SK-N-SH (cell line): ENCODE measurements around the gene RNF11. TPM values are rescaled to one million over a fixed set of nuclear protein-coding genes. Genes with fewer than 3 reads are reported as not detected.

Experiments used
- CTCF ChIA-PET: fragments of 300-600, 350-600 bp; formaldehyde crosslinking; extraction: SDS; loops from one replicate; lab custom pipeline; 2021; lab: Yijun Ruan, JAX
- POLR2A ChIA-PET: fragments of 350-600 bp; sonication (Branson Sonifier 250); formaldehyde crosslinking; extraction: SDS; loops from one replicate; lab custom pipeline; 2020; ENCODE audit warnings: antibody characterized with exemption, inconsistent platforms; lab: Yijun Ruan, JAX
- DNase-seq: peaks from one replicate; pipeline ENCODE4 v3.0.0; 2012
- H2AFZ ChIP-seq: fragments of 200-600 bp; sonication (generic); 2 replicates; pipeline ENCODE4 v1.8.1; 2016; ENCODE audit warnings: antibody characterized with exemption, mild to moderate bottlenecking, low read depth
- H3F3A ChIP-seq: fragments of 200-600 bp; sonication (generic); replicated peaks from 2 replicates; pipeline ENCODE3; 2016; ENCODE audit warnings: antibody characterized with exemption, mild to moderate bottlenecking; ENCODE audit not compliant: insufficient read depth
- H3K27ac ChIP-seq, 2 experiments: fragments of 200-500 bp in 1 of 2; fragments of 200-600 bp in 1 of 2; sonication (Bioruptor generic) in 1 of 2; sonication (generic), shearing (Covaris generic) in 1 of 2; 2 replicates each; pipeline versions ENCODE4 v1.5.1 to v1.6.1; 2014 to 2016; ENCODE audit warnings: low read depth in 2 of 2, inconsistent platforms in 1 of 2, low read length in 1 of 2, mild to moderate bottlenecking in 1 of 2, mixed read lengths in 1 of 2
- H3K27me3 ChIP-seq: fragments of 200-600 bp; sonication (generic), shearing (Covaris generic); 2 replicates; pipeline ENCODE4 v1.6.1; 2016; ENCODE audit warnings: mixed run types; ENCODE audit not compliant: insufficient read depth
- H3K36me3 ChIP-seq, 2 experiments: fragments of 200-500 bp in 1 of 2; fragments of 200-600 bp in 1 of 2; sonication (Bioruptor generic) in 1 of 2; sonication (generic) in 1 of 2; replicated peaks in 1 of 2; 2 replicates each; pipeline versions ENCODE3 to v1.5.1; 2014 to 2016; ENCODE audit warnings: low read length in 1 of 2, mild to moderate bottlenecking in 1 of 2; ENCODE audit not compliant: insufficient read depth in 2 of 2, control insufficient read depth in 1 of 2
- H3K4me1 ChIP-seq, 2 experiments: fragments of 200-500 bp in 1 of 2; fragments of 200-600 bp in 1 of 2; sonication (Bioruptor generic) in 1 of 2; sonication (generic), shearing (Covaris generic) in 1 of 2; 2 replicates each; pipeline versions ENCODE4 v1.5.1 to v1.6.1; 2014 to 2016; ENCODE audit warnings: low read depth in 1 of 2, low read length in 1 of 2, mixed run types in 1 of 2; ENCODE audit not compliant: insufficient read depth in 2 of 2, control insufficient read depth in 1 of 2
- H3K4me2 ChIP-seq: fragments of 200-600 bp; sonication (generic), shearing (Covaris generic); 2 replicates; pipeline ENCODE4 v1.6.1; 2017; ENCODE audit warnings: mixed run types
- H3K4me3 ChIP-seq, 2 experiments: fragments of 200-500 bp in 1 of 2; fragments of 200-600 bp in 1 of 2; sonication (Bioruptor generic) in 1 of 2; sonication (generic), shearing (Covaris generic) in 1 of 2; 2 replicates each; pipeline versions ENCODE4 v1.5.1 to v1.8.1; 2014 to 2016; ENCODE audit warnings: low read depth in 2 of 2, inconsistent platforms in 1 of 2, low read length in 1 of 2, mild to moderate bottlenecking in 1 of 2, mixed read lengths in 1 of 2, moderate library complexity in 1 of 2
- H3K79me2 ChIP-seq: fragments of 200-600 bp; sonication (generic); 2 replicates; pipeline ENCODE4 v1.8.1; 2017; ENCODE audit warnings: mild to moderate bottlenecking; ENCODE audit not compliant: insufficient read depth
- H3K9ac ChIP-seq: fragments of 200-600 bp; sonication (generic); 2 replicates; pipeline ENCODE4 v1.6.1; 2017; ENCODE audit warnings: mixed run types
- H3K9me2 ChIP-seq: fragments of 200-600 bp; sonication (generic); 2 replicates; pipeline ENCODE4 v1.6.1; 2017; ENCODE audit warnings: mixed run types
- H3K9me3 ChIP-seq: fragments of 200-600 bp; sonication (generic); 2 replicates; pipeline ENCODE4 v1.6.1; 2017; ENCODE audit warnings: mixed run types, mild to moderate bottlenecking, moderate library complexity
- H4K20me1 ChIP-seq: fragments of 200-600 bp; sonication (generic); 2 replicates; pipeline ENCODE4 v1.6.1; 2017; ENCODE audit warnings: mild to moderate bottlenecking, mixed run types; ENCODE audit not compliant: insufficient read depth
- EP300 ChIP-seq, 2 experiments: IDR thresholded peaks; 2 replicates each; pipeline versions ENCODE4 v1.4.0 to v1.6.1; 2012; ENCODE audit warnings: borderline replicate concordance in 1 of 2, low read depth in 1 of 2, low read length in 1 of 2
- NRF1 ChIP-seq: IDR thresholded peaks from 2 replicates; pipeline ENCODE4 v1.6.1; 2012; ENCODE audit warnings: low read depth, mild to moderate bottlenecking, low read length
- PBX3 ChIP-seq: IDR thresholded peaks from 2 replicates; pipeline ENCODE4; 2012
- POLR2AphosphoS5 ChIP-seq: IDR thresholded peaks from 2 replicates; pipeline ENCODE4 v1.6.1; 2012; ENCODE audit warnings: low read depth, low read length
- RCOR1 ChIP-seq: fragments of 150-350 bp; IDR thresholded peaks from 2 replicates; pipeline ENCODE4 v1.6.1; 2017; ENCODE audit warnings: antibody characterized with exemption, low read length
- REST ChIP-seq: IDR thresholded peaks from 2 replicates; pipeline ENCODE4 v1.6.1; 2012; ENCODE audit warnings: mild to moderate bottlenecking, low read depth, low read length, moderate library complexity
- RFX5 ChIP-seq: IDR thresholded peaks from 2 replicates; pipeline ENCODE4 v1.6.1; 2012; ENCODE audit warnings: mild to moderate bottlenecking, improper control_type of control experiment, low read length
- SIN3A ChIP-seq: IDR thresholded peaks from 2 replicates; pipeline ENCODE4 v1.6.1; 2012; ENCODE audit warnings: low read depth, mild to moderate bottlenecking, low read length, moderate library complexity, borderline replicate concordance
- WGBS: methylation state at CpG from one replicate; pipeline ENCODE4 v1.1.6; 2017; ENCODE audit warnings: low lambda C conversion rate; 5-methylcytosine and 5-hydroxymethylcytosine counted together
- polyA plus RNA-seq, 3 experiments: library from polyadenylated mRNA; depleted of rRNA; stranded (reverse); fragments of >200 nt; gene quantifications; 2 replicates each; pipeline ENCODE4 v1.2.3, GENCODE V29; 2012
- TF ChIP-seq, protein P1 (sequence below): fragments of 150-350 bp; IDR thresholded peaks from 2 replicates; pipeline ENCODE4 v1.6.1; 2016; ENCODE audit warnings: mild to moderate bottlenecking, low read depth, low read length
- TF ChIP-seq, protein P2 (sequence below): fragments of 150-350 bp; IDR thresholded peaks from 2 replicates; pipeline ENCODE4 v1.6.1; 2017; ENCODE audit warnings: antibody characterized with exemption, low read length, low read depth, borderline replicate concordance
- TF ChIP-seq, protein P3 (sequence below): IDR thresholded peaks from 2 replicates; pipeline ENCODE4 v1.4.0; 2012; ENCODE audit warnings: low read depth

Gene RNF11
- polyA plus RNA-seq, 1 of the 3 experiments (the other 2 are of a cell fraction) = 62.5 TPM

GRCh38 chr1:51283979-51284378 is 47.9 kb downstream of the RNF11 start:
- H3K4me2 ChIP-seq = no peak overlapping the region
- POLR2A ChIA-PET = no interaction called here
- CTCF ChIA-PET = interaction anchor here (2.5 kb wide), 1 partner anchor 13 kb away, joined by 12 read pairs; no protein-coding TSS in a partner anchor

More at GRCh38 chr1:51283979-51284378, 47.9 kb downstream of the RNF11 start:
- H3K79me2 ChIP-seq = no peaks in the 10 kb centered on the region
- no peak overlapping the region for H2AFZ ChIP-seq
- no peaks in the 10 kb centered on the region for H3F3A ChIP-seq
- H3K36me3 ChIP-seq = no peaks in the 10 kb centered on the region
- H3K9me3 ChIP-seq = no peaks in the 10 kb centered on the region
- no peaks in the 10 kb centered on the region for H3K9me2 ChIP-seq
- H3K9ac ChIP-seq = no peak overlapping the region
- H3K4me1 ChIP-seq = peaks cover 8 to 16% of the 10 kb centered on the region in 2 experiments; a peak in 3 of 4 replicates
- DNase-seq = no peak
- no peak overlapping the region for H3K4me3 ChIP-seq
- no peak overlapping the region for H3K27ac ChIP-seq
- 98% methylated on average over 5 of the region's 5 CpGs for WGBS
- TF ChIP-seq SIN3A (no peak), NRF1 (no peak), REST (no peak), POLR2AphosphoS5 (no peak), RCOR1 (no peak), PBX3 (no peak), RFX5 (no peak), EP300 (IDR thresholded peaks at IDR 0.05; ENCODE audit: borderline replicate concordance in 1 of 2, low read depth in 1 of 2, low read length in 1 of 2) (no peak)
- TF ChIP-seq, protein P1, sequence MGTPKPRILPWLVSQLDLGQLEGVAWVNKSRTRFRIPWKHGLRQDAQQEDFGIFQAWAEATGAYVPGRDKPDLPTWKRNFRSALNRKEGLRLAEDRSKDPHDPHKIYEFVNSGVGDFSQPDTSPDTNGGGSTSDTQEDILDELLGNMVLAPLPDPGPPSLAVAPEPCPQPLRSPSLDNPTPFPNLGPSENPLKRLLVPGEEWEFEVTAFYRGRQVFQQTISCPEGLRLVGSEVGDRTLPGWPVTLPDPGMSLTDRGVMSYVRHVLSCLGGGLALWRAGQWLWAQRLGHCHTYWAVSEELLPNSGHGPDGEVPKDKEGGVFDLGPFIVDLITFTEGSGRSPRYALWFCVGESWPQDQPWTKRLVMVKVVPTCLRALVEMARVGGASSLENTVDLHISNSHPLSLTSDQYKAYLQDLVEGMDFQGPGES = no peak
- TF ChIP-seq, protein P2, sequence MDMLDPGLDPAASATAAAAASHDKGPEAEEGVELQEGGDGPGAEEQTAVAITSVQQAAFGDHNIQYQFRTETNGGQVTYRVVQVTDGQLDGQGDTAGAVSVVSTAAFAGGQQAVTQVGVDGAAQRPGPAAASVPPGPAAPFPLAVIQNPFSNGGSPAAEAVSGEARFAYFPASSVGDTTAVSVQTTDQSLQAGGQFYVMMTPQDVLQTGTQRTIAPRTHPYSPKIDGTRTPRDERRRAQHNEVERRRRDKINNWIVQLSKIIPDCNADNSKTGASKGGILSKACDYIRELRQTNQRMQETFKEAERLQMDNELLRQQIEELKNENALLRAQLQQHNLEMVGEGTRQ = no peak
- TF ChIP-seq, protein P3, sequence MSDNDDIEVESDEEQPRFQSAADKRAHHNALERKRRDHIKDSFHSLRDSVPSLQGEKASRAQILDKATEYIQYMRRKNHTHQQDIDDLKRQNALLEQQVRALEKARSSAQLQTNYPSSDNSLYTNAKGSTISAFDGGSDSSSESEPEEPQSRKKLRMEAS = no peak
- TF ChIP-seq, all 33 proteins: peak for 0
- no peaks in the 10 kb centered on the region for H4K20me1 ChIP-seq
- no peaks in the 10 kb centered on the region for H3K27me3 ChIP-seq
